ENCODE measurements around the gene CHIT1.

- no peak for TF ChIP-seq CTCF (CRISPR knock-in tag; IDR thresholded peaks at IDR 0.05)
- no peak for TF ChIP-seq MZF1 (CRISPR knock-in tag; IDR thresholded peaks at IDR 0.05; ENCODE audit: borderline replicate concordance)
- TF ChIP-seq U2AF1 (optimal IDR thresholded peaks at IDR 0.05; ENCODE audit: low read depth, low read length) = no peak
- TF ChIP-seq JDP2 (CRISPR knock-in tag; IDR thresholded peaks at IDR 0.05; ENCODE audit: borderline replicate concordance) = no peak
- TF ChIP-seq BRD4 (CRISPR knock-in tag; IDR thresholded peaks at IDR 0.05) = no peak
- TF ChIP-seq GPN1 (CRISPR knock-in tag; IDR thresholded peaks at IDR 0.05; ENCODE audit: borderline replicate concordance) = no peak
- no peak for TF ChIP-seq NCOA1 (CRISPR knock-in tag; IDR thresholded peaks at IDR 0.05)
- TF ChIP-seq POLR2AphosphoS5 (IDR thresholded peaks at IDR 0.05; ENCODE audit: low read depth, low read length) = no peak
- no peak for TF ChIP-seq ZNF24 (IDR thresholded peaks at IDR 0.05)
- TF ChIP-seq PHB2 (IDR thresholded peaks at IDR 0.05; ENCODE audit: partially characterized antibody) = no peak
- TF ChIP-seq AKNA (CRISPR knock-in tag; IDR thresholded peaks at IDR 0.05; ENCODE audit: borderline replicate concordance) = no peak
- no peak for TF ChIP-seq HMGXB4 (CRISPR knock-in tag; IDR thresholded peaks at IDR 0.05; ENCODE audit: borderline replicate concordance in 1 of 2, low read depth in 1 of 2)
- no peak for TF ChIP-seq ZNF556 (CRISPR knock-in tag; IDR thresholded peaks at IDR 0.05; ENCODE audit: borderline replicate concordance)
Observed at GRCh38 chr1:203170625-203171330, 58.7 kb downstream of the CHIT1 start.

All from HepG2 (cell line).